SW480 (cell line): ENCODE data around the gene PAPPA.

Experiments used
- DNase-seq: peaks from one replicate; pipeline ENCODE4 v3.0.0-alpha.2; 2016; ENCODE audit warnings: low spot score

Gene PAPPA

DNA sequence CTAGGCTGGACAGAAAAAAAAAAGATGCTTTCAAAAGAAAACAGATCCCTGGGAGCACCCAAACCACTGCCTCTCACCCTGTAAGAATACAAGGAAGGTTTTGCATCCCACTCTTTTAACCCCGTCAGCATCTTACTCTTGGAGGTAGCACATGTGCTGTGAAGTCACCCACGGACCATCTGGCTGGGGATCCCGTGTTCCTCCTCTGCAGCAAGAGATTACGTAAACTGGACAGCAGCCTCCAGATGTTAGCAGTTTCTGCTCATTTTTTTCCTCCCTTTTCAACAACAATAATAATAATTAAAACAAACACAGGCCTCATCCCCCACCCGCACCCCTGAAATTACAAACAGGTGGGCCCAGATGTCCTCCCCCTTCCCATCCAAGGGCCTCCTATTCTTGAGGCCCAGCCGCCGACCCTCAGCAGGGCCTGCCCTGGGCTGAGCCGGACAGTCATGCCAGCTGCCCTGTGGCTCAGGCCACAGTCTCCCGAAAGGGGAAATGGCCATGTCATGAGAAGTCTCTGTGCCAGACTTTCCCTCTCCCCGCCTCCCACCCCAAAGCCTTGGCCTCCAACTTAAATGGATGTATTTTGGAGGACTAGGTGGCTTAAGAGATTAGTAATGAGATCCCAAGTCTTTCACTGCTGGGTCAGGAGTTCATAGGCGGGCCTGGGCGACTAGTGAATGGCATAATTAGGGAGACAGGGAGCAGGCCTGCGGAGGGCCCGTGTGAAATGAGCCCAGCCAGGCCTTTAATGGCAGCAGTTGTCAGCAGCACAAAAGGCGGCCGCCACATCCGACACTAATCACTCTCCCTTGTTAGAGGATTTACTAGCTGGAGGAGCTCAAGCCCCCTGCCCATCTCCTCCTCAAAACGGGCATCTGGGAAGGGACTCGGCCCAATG, 165.1 kb downstream of the PAPPA start:
- DNase-seq: no peak

DNA sequence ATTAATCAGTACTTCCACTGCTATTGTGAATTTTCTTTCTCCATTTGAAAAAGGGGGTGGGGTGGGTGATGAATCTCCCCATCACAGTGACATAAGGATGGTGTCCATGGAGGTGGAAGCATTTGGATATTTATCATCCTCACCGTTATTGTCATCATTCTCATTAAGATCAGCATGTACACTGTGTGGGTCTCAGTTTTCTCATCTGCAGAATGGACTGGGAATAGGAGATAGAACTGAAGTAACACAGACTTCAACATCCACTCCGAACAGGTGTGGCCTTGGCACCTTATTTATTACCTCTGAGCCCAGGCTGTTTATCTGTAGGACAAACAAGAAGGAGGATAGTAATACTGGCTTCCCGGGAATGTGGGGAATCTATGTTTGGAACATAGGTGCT, 165.9 kb downstream of the PAPPA start:
- no peak for DNase-seq

DNA sequence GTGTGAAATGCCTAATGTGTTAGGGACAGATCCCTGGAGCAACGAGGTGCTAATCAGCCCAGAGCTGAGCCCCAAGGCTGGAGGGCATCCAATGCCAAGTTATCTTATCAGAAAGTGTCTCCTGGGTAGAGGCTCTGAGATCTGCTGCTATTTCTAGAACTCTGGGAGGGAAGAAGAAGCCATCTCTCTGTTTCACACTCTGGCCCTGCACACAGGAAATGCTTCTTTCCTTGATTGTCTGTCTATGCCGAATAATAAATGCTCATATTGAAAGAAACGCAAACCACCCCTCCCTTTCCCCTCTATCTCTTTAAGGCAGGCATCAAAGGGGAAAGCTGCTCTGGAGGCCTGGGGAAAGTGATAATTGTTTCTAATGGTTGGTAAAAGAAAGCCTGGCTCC, 166.7 kb downstream of the PAPPA start:
- DNase-seq: no peak

DNA sequence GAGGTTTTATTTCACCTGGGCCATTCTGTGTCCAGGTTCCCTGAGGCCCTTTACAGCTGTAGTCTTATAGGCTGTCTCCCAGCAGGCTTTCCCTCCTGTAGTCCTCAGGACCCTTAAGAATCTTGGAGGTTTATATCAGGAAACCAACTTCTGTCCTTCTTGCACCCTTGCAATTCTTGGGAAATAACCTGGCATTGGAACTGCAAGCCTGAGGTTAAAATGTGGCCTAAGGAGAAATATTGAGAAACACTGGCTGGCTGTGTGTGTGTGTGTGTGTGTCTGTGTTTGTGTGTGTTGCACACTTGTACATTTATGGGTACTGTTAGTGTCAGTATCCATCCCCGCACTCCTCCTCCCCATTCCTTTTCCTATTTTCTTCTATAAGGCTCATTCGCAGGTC, 168.9 kb downstream of the PAPPA start:
- no peak for DNase-seq

DNA sequence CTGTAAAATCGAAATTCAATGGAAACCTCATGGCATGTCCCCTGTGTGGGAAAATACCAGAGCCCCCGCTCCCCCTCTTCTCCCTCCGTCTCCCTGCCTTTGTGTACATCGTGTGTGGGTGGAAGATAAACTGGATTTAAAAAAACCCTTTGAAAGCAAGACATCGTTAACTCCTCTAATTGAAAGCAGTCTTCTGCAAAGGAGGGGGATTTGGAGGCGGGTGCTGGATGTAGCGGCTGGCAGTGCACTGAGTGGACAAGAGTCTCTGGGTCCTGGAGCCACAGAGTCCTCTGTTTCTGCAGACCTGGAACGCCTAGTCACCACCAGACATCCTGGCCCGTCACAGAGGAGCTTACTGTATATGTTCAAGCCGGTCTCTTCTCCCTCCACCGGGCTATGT, 169.4 kb downstream of the PAPPA start:
- DNase-seq: no peak

DNA sequence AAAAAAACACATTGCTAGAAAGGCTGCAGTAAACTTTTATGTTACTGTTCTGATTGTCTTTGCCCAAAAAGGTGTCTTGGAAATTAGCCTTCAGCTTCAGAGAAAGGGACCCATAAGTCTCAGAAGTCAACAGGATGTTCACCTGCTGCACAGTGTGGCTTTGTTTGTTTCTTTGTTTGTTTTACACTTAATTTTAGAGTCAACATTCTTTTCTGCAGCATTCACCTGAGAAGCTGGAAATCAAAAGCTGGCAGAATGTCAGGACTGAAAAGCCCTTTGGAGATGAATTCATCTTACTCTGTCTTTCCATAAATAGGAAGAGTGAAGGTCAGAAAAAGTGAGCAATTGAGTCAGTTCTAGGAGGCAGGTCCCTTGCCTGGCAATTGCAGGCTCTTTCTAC, 170.0 kb downstream of the PAPPA start:
- no peak for DNase-seq

DNA sequence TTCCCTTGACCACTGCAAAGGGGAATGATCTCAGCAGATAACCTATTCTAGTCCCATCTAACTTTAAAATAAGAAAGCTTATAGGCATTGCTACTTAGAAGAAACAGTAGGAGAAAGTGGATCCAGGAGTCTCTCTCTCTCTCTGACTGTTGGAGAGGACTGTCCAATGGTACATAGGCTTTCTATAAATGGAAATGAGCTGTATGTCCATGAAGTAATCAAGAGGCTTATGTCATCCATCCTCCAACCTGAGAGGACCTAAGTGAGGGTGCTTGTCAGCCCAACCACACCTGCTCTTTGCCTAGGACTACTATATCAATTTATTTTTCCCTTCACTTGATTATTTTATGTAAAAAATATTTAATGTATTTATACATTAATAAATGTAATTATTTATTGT, 172.3 kb downstream of the PAPPA start:
- no peak for DNase-seq

DNA sequence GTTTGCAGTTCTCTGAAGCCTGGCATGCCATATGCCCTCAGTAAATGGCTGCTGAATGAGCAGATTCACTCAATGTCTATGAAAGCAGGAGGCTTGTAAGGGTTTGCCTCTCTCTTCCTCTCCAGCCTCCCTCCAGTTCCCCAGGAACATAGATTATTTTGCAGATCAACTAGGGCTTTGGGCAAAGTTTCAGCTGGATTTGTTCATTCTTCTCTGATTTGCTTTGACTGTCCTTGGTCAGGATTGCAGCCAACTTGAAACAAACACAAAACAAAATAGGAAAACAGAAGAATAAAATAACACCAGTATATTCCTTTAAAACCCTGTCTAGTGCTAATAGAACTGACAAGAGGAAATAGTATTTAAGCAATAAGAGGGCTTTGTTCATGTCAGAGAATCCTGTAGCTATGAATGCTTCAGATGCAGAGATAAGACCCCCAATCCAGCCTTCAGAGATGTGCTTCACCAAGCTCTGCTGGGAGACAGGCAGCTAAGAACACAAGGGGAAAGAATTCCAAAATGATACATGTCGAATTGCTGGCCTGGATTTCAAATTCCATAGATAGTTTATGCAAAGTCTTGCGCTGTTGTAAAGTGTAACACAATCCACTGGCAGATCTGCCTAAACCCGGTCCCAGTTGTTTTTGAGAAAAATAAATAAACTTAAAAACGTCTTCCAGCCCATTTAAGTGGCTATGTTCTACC, 174.3 kb downstream of the PAPPA start:
- no peak for DNase-seq

DNA sequence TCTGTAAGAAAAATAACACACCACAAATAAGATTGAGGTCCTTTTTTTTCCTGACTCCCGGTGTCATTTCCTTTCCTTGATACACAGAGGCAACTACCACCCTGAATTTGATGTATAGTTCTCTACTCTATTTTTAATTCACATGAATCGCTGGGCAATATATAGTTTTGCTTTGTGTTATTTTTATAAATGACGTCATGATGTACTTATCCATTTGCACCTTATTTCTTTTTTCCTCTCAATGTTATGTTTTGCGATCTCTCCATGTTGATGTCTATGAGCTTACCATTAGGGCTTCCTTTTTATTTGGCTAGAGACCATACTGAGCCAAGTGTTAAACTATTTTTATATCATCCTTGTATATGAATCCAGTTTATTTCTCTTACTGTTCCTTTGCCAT, 175.9 kb downstream of the PAPPA start:
- DNase-seq: no peak

DNA sequence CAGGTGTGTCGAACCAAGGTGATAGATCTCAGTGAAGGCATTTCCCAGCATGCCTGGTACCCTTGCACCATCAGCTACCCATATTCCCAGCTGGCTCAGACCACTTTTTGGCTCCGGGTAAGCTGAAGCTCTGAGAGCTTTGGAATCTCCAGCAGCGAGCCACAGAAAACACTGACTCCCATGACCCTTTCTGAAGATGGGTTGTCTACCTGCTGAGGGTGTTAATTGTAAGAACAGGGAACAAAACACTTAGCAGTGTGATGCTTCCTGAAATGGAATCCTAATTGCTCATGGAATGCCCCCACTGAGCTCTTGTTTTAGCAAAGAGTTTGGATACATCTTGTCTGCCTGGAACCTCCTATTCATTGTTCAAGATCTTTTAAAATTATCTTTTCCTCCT, 177.7 kb downstream of the PAPPA start:
- DNase-seq: no peak

DNA sequence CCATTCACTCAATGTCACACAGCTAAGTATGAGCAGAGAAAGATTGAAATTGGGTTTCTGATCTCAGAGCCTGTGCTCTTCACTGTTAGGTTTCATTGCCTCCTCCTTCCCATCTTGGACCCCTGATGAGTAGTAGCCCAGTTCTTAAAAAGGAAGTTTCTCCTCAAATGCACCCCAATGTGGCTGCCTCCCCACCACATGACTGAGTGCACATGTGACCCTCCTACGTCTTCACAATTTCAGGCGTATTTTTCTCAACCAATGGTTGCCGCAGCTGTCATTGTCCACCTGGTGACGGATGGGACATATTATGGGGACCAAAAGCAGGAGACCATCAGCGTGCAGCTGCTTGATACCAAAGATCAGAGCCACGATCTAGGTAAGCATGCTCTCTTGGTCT, 178.5 kb downstream of the PAPPA start:
- DNase-seq: no peak

DNA sequence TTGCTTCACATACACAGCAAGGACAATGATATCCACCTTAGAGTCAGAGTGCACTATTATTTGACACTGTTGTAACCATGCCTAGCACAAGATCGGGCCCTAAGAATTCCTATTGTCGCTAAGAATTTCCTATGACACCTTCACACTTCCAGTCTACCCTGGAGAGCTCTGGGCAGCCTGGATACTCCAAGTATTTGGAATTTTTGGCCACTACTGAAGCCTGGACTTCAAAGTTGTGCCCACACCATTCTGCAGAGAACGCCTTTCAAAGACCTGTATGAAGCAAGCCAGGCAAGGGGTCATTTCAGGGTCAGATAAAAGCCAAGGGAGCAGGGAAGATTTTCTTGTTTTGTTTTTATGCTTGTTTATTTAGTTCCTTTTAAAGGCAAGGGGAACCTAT, 179.7 kb downstream of the PAPPA start:
- DNase-seq: no peak

DNA sequence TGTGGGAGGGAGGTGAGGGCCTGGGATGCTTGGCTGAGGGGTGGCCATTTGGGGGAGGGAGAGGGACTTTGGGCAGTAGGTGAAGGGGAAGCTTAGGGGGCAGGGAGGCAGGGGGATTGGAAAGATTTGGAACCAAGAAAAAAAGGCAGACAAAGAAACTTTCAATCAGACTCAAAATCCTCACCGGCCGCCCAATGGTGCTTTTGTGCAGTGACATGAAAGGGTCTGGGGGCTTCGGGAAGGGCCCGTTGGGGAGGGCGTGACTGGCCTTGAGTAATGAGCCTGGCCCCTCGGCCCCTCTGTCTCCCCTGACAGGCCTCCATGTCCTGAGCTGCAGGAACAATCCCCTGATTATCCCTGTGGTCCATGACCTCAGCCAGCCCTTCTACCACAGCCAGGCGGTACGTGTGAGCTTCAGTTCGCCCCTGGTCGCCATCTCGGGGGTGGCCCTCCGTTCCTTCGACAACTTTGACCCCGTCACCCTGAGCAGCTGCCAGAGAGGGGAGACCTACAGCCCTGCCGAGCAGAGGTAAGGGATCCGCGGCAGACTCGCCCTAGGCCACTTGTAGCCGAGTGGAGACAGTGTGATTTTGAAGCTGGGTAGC, 181.1 kb downstream of the PAPPA start:
- no peak for DNase-seq

DNA sequence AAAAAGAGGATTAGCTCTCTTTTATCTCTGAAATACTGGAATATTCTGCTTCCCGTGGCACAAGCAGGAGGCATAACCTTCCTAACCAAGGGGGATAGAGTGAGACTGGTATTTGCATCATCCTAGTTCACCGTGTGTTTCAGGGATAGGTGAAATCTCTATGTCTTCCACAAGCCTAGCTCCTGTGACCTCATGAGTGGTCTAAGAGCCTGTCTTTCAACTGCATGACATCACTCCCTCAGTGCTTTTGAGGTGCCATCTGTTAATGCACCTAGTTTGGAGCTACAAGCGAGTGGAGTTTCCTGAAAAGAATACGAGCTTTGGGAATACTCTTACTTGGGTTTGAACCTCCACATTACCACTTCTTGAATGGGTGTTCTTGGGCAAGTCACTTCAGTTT, 181.8 kb downstream of the PAPPA start:
- no peak for DNase-seq

DNA sequence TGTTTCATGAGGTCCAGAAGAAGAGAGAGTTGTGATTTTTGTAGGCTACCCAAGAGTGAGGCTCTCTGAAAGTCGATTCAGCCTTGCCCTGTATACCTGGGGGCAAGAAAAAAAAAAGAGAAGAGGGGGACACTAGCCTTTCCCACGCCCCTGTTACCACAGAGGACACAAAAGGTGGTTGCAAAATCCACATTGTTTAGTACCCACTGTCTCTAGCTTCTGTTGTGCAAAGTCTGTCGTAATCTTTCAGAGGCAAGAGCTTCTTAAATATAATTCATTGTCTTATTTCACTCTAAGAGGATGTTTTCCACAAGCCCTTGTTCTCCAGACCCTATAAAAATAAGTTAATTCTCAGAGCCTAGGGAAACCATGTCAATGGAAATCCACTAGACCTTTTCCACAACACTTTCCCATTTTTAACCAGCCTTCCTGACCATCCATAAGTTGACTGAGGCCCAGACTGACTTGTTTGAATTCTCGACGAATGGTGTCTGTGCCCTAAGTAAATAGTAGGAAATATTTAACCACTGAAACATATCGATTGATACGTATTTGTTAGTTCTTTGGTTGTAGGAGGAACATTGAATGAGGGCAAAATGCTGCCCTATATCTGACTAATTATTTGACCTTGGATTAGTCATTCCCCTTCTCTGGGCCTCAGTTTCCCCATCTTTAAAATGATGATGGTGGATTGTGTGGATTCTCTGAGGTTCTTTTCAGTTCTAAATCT, 182.7 kb downstream of the PAPPA start:
- DNase-seq: no peak

DNA sequence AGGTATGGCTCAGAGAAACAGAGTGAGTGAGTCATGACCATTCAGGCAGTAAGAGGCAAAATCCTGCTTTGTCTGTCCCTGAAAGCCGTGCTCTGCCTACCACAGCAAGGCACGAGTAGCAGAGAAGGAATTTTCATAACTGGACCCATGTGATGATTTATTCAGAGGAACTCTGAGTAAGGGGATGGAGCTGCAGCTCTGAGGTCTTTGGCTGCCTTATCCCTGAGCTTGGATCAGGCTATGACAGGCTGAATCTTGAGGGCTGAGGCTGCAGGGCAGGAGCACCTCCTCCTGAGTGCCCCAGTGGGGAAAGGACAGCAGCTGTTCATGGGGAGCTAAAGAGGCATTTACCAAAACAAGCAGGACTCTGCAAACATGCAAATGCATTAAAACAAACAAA, 183.4 kb downstream of the PAPPA start:
- peak; percentile 12 for DNase-seq

DNA sequence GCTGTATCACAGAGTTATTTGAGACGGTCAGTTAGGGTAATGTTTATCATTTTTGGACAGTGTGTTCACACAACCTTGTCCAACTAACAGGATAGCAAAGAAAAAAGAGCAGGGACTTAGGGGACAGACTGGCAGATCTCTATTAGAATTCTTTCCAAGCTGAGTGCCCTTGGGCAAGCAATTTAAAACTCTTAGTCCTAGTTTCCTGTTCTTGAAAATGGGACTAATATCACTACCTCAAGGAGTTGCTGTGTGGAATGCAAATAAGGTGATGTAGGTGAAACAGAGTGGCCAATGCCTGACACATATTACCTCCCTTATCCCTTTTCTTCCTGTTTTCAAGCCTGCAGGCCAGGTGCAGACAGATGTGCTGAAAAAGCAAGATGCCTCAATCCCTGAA, 186.7 kb downstream of the PAPPA start:
- no peak for DNase-seq

DNA sequence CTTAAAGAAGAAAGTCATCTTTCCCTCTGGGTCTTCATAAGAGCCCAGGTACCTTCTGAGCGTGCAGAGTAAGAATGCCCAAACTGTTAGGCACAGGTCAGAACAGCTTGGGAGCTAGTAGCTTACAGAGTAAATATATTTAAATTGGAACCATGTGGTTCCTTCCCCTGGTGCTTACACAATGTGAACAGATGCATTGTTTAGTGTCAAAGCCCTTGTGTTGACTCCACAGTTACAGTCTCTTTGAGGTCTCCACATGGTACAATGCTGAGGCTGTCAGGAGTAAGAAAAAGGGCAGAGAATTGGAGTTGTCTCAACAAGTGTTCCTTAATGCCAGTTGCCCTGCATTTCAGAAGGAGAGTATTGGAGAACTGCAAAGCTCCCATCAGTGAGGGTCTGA, 188.5 kb downstream of the PAPPA start:
- no peak for DNase-seq

DNA sequence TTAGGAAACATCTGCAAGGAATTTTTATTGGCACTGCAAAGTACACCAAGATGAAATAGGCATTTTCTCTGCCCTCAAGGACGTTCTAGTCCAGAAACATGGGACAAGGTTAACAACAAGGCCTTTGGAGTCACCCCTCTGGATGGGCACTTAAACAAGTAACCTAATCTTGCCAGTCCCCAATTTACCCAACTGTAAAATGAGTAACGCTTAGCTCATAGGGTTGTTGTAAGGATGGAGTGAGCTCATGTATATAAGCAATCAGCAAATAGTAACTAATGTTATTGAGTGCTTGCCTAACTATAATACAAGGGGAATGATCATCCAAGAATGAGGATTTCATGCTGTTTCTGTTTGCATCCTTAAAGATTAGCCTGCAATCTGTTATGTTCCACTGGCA, 189.3 kb downstream of the PAPPA start:
- no peak for DNase-seq

DNA sequence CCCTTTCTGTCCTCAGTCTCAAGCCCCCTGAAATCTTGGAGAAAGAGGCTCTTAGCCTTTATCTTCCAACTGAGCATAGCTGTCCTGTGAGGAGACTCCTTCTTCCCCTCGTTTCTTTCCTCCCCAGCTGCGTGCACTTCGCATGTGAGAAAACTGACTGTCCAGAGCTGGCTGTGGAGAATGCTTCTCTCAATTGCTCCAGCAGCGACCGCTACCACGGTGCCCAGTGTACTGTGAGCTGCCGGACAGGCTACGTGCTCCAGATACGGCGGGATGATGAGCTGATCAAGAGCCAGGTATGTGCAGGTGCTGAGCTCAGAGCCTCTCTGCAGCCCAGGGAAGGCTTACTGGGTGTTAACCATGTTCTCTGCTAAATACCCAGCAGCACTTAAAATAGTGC, 190.8 kb downstream of the PAPPA start:
- no peak for DNase-seq

DNA sequence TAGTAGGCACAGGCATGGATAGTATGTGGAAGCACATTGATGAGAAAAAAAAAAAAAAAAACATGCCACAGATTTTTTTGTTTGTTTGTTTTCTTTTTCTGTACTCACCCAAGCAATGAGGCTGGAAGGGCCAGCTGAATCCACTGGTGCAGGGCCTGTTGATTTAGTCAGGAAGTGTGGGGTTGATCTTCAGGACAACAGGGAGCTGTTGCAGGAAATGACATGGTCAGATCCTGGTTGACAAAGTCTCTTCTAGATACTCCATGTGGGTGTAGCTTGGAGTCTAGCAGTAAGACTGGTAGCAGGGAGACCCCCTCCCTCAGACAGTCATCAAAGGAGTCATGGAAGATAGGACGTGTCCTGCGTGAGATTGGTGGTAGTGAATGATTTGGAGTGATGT, 191.8 kb downstream of the PAPPA start:
- DNase-seq: no peak

DNA sequence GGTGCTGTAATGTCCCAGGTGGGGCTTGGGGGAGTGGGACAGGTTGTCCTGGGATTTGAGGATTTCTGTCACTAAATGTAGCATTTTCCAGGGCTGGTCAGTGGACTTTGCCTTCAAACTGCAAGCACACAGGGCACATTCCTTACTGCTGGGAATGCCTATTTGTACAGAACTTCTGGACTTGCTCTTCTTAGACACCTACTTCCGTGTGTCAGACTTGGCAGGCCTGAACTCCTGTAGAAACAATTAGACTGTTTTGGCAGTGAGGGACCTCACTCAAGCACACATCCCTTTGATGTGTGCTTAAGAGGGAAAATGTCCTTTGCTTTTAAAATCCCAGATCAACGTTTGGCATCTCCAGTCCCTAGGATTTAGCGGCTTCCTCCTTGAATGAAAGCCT, 192.2 kb downstream of the PAPPA start:
- DNase-seq: no peak

DNA sequence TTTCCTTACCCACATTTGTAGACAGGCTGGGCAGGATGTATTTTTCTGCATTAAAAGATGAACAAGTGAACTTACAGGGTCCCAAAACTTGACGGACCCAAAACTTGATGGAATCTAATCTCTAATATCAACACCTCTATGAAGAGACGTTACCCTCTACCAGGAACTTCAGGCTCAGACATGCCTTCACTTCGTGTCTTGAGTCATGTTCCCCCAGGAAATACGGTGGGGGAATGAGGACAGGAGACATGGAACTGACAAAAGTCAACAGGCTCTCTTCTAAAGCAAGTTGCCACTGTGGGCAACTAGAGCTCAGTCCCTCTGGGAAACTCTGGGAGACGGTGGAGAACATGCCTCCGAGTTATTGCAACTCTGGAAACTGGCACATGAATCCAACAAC, 196.1 kb downstream of the PAPPA start:
- no peak for DNase-seq
